ENCODE data around the gene CCDC149.

CCDC149 gene

DNA sequence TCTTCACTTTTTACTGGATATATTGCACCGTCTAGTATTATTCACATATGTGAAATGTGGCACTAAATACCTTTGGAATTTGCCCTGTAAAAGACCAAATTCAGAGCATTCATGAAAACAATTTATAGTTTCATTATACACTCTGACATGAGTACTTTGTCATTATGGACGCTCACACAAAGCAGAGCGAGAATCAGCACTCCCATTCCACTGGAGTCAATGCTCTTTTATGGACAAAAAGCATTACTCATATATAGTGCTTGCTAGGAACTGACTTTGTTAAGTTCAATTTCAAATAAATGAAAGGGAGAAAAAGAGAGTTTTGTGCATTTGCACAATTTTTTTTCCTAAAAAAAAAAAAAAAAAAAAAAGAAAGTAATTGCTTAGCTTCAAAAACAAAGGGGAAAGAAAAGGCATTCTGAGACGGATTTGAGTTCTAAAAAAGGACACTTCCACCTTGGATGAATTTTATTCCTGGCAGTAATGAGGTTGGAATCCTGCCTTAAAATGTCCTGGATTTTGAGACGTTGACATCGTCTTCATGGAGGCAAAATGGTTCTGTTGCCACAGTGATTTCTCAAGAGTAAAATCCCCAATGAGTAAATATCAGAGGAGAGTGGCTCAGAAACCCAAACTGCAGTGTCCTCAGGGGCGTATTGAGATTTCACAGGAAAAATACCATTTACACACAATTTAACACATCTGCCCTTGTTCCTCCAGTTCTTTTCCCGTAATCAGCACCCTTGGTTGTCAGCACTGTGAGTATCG, 34.8 kb downstream of the CCDC149 start:
- DNase-seq, result no peak

DNA sequence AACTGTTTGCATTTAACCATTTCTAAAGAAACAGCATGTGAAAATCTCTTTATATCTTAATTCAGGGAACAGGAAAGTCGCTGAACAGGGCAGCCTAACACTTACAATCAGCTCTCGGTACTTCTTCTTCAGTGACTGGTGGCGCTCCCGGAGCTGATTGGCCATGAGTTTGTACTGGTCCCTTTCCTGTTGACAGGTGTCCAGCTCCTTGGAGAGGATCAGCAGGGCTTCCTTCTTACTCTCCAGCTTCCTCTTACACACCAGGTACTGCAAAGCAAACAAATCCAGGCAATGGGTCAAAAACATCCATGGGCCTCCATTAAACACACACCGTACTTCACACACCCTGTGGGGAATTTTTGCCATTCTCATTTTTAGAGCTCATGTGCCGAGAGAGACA, 36.4 kb downstream of the CCDC149 start:
- no peak for DNase-seq

DNA sequence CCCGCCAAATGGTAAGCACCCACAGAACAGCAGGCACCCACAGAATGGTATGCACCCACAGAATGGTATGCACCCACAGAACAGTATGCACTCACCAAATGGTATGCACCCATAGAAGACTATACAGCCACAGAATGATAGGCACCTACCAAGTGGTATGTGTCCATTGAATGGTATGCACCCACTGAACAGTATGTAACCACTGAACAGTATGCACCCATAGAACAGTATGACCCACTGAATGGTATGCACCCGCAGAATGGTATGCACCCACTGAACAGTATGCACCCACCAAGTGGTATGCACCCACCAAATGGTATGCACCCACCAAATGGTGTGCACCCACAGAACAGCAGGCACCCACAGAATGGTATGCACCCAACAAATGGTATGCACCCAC, 40.1 kb downstream of the CCDC149 start:
- DNase-seq, result no peak

DNA sequence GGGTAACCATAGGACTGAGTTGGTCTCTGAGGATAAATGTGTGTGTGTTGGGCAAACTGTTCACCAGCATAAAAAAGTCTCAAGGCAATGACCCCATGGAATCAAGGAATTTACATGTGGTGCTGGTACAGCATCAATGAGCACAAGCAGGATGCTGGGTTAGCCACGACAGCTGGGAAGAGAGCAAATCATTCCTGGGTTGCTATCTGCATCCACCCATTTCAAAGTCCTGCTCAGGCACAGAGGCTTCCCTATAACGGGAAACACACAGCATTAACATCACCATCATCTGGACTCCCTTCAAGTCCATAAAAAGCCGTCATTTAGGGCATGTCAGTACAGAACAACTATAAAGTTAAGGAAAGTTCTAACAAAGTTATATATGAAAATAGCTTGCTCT, 41.6 kb downstream of the CCDC149 start:
- DNase-seq, result no peak

DNA sequence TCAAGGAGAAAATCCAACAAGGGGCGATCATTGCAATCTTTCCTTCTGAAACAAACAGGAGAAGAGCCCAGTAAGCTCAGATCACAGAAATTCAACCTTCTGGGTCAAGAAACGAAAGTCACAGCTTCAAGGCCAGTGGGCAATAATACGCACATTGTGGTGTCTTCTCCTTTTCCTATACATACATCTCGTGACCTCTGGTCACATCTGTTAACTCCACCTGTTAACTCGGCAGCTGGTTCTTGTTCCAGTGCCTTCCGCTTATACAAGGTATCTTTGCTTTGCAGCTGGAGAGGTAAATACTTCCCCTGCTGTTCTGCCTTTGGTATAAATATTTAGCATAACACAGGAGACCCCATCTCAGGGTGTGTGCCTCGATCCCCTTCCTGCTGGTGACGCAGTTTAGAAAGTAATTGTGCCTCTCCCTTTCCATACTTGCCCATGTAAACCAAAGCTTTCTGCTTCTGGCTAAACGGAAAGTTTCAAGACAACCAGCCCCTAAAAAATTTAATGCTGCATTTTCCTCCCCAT, 45.0 kb downstream of the CCDC149 start:
- DNase-seq, result no peak

DNA sequence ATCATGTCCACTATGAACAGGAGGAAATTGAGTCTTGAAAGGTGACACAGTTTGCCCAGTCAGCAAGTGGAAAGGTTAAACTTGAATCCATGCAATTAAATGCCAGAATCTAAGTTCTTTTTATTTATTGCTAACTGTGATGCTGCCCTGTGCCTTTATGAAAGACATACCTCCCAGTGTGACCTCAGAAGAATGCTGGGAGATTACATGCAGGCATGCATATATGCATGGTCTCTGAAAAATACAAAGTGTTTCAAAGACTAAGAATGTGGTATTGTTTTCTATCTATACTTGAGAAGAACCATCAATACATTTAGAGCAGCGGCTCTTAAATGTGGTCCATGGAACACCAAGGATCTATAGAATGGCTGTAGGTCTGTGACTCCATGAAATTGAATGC, 45.6 kb downstream of the CCDC149 start:
- no peak for DNase-seq

DNA sequence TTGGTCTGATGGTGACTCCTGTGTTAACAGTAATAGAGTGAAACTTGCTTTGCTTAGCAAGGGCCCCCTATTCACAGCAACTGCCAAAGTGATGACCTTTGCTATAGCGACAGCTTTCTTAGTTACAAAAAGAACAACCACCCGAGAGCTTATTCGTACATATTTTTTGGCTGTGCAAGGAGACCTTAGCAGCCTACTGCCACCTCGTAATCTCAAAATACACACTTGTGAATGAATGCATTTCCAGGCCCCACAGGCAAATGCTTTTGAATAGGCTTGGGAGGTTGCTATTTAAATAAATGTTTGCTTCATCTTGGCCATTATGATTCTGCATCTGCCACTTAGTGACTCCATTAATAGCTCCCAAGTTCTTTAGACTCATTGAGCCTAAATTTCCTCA, 47.4 kb downstream of the CCDC149 start:
- no peak for DNase-seq

DNA sequence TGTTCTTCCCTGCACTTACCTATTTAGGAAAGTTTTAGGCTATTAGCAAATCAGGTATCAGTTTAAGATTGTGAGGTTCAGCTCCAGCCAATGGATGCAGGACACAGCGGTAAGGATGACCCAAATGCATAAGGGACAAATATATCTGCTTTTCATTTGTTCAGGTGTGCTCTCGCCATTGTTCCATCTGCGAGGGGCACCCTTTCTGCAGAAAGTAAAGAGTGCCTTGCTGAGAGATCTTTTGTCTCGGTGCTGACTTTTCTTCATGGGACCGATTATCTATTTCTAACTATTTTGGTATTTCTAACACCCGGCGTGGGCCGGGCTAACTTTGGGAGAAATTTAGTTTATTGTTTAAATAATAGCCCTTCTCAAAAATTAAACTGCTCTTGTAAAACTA, 49.0 kb downstream of the CCDC149 start:
- DNase-seq, result no peak

DNA sequence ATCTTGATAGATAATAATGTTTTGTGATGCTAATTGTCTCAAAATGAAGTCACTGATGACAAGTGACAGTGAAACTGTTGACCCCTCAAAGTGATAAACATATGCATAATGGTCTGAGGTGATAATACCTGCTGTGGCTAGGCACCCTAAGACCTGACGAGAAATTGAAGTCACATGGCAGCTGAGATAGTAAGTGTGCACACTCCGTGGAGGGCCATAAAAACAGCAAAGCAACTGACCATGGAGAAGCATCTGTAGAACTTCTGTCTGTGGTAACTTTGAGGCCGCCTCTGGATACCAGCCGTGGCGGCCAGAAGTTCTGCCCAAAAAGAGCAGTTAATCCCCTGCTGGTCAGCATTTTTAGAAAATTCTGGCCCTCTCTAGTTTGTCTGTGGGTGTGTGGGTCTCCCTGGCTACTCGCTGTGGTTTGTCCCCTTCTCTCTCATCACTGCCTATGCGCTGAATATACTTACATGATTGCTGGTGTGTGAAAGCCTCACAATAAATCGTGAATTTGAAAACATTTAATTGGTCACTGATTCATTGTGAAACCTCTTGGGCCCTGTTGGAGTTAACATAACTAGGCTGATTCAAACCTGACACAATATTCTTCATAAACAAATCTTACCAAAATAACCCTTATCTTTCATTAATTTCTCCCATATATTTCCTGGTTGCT, 50.6 kb downstream of the CCDC149 start:
- no peak for DNase-seq

DNA sequence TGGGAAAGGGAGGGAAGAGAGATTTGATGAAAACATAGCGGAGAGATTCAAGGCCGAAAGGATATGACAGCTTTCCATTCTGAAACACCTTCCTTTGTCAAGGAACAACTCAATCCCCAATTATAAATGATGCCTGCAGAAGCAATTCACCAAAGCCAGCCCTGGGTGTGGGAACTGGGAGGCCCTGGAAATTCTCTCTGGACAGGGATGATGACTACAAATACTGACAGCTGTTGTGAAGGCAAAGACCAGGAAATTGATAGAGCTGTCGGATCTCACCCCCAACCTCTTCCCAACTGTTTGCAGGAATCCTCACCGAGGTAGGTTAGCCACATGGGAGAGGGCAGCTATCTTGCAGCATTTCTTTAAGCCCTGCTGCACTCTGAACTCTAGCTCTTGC, 54.3 kb downstream of the CCDC149 start:
- no peak for DNase-seq

DNA sequence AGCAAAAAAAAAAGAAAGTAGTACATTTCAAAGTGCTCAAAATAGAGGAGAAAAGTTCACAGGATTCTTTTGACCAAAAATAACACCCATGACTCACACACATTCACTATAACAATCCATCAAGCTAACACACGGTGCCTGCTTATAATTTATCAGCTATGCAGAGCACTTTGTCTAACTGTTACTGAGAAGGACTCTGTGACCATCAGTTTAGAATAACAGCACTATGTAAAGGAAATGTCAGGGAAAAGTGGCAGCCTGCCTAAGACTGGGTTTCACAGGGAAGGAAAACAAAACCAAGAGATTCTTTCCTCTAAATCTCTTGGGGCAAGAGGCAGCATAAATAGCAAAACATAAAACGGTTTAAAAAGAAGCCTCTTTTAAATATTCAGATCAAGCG, 54.8 kb downstream of the CCDC149 start:
- DNase-seq, result no peak

DNA sequence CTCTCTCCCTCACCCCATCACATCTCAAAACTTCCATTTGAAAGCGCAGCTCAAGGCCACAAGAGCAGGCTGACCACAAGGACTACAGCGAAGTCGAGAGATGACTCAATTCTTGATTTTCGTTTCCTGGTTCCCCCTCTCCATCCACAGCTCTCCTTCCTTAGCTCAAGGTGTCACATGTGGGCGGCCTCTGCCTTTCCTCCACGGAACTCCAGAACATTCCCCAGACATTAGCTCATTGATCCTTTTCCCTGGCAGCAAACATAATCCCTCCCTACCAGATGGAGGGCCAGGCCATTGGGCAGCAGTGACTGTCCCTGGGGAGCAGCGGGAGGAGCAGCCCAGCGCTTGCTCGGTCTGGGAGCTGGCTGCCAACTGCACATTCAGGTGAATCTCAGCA, 56.3 kb downstream of the CCDC149 start:
- DNase-seq, result no peak

DNA sequence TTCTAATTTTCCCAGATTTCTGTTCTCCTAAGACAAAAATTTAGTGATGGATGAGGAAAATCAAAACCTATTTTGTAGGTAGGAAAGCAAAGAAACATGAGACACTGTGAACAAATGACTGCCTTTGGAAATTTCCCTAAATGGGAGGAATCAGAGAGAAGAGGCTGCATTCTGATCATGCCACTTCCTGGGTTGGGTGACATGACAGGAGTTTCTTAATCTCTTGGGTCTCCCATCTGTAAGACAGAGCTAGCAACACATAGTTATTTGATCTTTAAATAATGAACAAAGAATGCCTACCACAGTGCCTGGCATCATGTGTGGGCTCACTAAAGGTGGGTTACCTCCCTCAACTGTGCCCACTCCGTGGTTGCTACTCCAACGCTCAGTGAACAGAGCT, 57.1 kb downstream of the CCDC149 start:
- DNase-seq, result no peak

DNA sequence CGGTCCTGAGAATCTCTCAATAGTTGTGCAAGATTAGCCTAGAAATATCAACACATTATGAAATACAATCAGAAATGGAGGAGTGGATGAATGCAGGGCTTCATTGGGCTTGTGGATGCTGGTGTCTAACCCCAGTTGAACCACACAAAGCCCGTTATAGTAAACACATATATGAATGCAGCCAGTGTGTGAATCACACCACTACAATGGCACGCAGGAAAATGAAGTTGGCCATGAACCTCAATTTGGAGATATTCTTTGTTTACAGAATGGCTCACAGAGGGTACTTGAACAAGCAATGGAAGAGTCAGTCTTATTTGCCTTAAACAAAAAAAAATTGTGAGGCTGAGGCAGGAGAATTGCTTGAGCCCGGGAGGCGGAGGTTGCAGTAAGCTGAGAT, 59.7 kb downstream of the CCDC149 start:
- DNase-seq, result no peak

DNA sequence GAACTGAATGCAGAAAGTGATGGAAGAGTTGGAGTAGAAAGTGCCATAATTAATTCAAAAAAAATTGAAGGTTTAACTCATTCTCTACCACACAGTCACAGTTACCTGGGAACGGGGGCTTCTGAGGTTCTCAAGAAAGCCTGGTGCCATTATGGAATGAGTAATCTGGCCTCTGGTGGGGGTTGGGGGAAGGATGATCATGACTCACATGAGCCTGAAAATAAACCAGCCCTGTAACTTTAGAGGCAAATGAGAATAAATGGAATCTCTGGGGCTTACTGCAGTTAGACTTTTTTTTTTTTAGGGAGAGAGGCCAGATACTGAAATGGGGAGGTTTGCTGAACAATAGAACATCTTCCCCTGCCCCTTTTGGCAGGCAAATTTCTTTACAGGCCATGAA, 62.2 kb downstream of the CCDC149 start:
- no peak for DNase-seq

DNA sequence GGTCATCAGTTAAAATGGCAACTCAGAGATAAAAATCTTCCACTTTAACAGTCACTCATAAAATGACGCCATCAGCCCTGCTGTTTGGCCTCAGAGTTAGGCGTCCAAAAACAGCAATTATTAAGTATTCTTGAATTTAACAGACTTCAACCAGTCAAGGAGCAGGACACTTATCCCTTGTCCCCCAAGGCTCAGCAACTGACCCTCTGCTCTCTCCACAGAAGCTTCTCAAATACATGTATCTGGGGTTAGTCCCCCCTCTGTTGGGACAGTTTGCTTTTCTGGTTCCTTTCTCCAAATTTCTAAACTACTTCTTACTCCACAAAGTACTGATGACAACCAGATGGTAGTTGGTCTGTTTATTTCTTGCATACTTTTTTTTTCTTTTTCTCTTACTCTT, 63.1 kb downstream of the CCDC149 start:
- DNase-seq, result no peak

DNA sequence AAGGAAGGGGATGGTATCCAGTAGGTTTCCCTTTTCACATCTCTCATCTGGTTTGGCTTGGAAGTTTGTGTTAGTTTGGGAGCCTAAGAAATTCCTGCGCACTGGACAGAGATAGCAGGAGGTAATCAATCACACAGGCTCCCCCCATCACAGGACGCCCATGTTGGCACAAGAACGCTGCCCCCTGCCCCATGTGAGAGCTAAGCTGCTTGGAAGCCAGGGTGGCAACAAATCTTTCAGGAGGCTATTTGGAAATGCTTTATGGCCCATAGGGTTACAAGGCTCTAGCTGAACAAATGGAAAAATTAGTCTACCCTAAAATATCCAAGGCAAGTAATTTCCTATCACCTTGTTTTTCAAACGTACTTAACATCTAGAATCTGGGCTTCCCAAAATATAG, 63.5 kb downstream of the CCDC149 start:
- no peak for DNase-seq

DNA sequence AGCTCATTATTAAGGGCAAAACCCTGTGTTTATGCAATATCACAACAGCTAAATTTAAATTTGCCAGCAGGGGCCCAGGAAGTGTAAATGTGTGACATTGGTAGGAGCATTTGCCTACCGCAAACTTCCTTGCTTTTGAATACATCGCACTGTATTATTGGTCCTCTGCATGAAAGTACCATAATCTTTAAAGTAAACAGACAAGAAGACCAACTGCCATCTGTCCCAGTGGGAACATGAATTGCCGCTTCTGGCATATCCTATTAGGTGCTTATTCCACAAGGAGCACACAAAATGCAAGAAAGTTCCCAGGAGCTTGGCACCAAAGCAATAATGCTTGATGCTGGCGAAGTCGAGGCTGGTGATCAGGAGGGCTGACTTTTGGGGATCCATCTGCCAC, 66.1 kb downstream of the CCDC149 start:
- no peak for DNase-seq

DNA sequence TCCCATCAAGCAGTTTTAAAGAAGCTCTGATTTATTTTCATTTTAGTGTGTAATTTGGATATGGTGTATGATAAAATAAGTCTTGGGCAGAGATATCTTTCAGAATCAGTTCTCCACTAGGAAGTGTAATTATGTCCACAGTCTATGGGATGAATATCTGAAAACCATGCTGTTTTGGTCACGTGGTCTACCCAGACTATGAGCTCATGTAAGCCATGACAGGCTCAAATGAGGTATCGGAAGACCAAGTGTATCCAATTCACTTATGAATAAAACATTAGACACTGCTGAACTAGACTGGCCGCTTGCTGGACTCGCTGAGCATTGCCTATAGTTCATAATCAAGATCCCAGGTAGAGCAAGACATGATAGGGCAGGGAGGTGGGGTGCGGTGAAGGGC, 66.9 kb downstream of the CCDC149 start:
- DNase-seq, result no peak

DNA sequence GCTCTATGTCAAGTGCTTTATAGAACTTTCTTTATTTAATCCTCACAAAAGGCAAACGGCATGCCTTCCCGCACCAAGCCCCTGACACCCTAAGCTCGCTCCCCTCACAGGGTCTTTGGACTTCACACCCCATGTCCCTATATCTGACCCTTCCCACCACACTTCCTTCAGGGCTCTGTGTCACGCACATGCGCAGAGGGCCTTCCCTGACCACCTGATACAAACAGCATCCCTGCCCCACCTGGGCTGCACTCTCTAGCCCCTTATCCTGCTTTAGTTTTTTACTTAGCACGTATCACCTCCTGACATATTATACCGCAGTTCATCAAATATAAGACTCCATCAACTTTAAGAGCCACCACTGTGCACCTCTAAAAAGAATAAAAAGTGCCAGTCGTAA, 67.7 kb downstream of the CCDC149 start:
- no peak for DNase-seq

DNA sequence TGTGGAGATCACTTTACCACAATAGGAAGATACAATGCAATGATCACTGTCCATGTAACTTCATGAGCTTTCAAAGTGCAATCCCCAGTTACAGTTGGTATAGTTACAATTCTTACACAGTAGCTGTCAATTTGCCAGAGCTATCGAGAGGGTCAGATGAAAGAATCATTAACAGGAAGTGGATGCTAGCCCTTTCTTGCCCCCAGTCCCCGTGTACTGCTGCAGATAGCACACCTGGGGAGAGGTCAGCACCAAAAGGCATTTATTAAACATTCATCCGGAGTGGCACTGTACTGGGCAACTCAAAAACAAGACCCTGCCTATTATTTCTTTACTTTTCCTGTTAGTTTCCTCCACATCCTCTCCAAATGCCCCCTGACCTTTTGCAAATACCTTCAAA, 69.7 kb downstream of the CCDC149 start:
- no peak for DNase-seq

DNA sequence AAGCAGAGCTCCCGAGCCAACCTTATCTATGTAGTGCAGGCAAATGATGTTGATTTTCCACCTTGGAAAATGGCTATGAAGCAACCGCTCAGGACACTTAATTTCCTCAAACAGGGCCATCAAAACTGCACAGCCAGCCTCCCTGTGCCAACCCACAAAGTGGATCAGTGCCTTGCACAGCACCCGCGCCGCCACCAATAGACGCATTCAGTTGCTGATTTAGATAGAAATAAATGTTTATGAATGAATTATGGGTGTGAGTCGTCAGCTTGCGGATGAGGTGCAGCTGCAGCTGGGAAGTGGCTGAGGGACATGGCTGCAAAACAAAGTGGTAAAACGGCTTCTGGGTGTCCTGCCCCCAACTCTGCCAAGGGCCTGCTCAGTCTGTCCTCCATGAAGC, 70.5 kb downstream of the CCDC149 start:
- DNase-seq, result no peak

DNA sequence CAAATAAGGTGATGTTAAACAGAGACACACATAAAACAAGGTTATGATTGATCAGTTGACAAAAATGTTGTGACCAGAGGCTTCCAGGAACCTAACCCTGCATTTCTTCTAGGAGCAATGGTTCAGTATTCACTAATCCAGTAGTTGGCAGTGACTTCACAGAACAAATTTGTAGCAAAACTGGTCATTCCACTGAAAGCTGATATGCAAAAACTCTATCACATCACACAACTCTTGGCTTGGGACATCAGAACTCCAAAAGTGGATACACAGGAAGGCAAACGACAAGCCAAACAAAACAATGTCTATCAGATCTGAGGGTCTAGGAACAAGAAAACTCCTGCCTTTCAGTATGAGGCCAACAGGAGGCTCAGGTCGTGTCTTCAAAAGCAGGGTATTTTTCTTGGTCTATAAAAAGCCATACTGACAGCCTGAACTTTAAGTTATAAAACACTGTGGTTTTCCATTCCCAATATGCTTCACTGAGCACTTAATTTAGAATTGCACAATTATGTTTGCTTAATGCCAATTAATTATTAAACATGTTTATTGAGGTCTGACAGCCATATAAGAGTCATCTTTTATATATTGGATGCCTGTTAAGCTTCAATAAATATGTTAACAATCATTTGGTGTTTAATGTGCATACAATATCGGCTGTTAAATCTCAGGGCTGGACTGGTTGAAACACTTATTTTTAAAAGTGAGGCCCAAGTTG, 71.9 kb downstream of the CCDC149 start:
- DNase-seq, result no peak

DNA sequence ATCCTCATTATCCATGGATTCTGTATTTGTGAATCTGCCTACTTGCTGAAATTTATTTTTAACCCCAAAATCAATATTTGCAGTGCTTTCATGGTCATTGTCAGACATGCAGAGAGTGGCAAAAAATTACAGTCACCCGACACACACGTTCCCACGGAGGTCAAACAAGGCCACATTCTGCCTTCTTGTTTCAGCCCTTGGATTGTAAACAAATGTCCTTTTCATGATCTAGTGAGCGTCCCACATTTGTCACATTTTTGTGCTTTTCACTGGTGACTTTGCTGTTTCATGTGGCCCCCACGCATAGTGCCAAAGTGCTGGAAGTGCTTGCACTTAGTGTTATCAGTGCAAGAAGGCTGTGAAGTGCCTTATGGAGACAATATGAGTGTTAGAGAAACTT, 72.5 kb downstream of the CCDC149 start:
- DNase-seq, result no peak

All from SHP77 treated with DMSO at 0.1 percent for 48 hours (cell line).